Measurements from ENCODE around the gene TLE2. TPM values are rescaled to one million over a fixed set of nuclear protein-coding genes. Genes with fewer than 3 reads are reported as not detected.

TLE2 gene
- total RNA-seq, 1 donor = 1.7 TPM

- H3K4me3 ChIP-seq (ENCODE audit: low read depth, low read length) = peak overlapping the region; percentile 67
- DNase-seq (ENCODE audit: low read depth) = peak; percentile 100
Measured at GRCh38 chr19:3035542-3036118, 6.5 kb upstream of the TLE2 start.

GRCh38 chr19:3034656-3035541 lies 5.8 kb upstream of the TLE2 start:
- peak; percentile 77 for DNase-seq (ENCODE audit: low read depth)
- TF ChIP-seq, protein P1, sequence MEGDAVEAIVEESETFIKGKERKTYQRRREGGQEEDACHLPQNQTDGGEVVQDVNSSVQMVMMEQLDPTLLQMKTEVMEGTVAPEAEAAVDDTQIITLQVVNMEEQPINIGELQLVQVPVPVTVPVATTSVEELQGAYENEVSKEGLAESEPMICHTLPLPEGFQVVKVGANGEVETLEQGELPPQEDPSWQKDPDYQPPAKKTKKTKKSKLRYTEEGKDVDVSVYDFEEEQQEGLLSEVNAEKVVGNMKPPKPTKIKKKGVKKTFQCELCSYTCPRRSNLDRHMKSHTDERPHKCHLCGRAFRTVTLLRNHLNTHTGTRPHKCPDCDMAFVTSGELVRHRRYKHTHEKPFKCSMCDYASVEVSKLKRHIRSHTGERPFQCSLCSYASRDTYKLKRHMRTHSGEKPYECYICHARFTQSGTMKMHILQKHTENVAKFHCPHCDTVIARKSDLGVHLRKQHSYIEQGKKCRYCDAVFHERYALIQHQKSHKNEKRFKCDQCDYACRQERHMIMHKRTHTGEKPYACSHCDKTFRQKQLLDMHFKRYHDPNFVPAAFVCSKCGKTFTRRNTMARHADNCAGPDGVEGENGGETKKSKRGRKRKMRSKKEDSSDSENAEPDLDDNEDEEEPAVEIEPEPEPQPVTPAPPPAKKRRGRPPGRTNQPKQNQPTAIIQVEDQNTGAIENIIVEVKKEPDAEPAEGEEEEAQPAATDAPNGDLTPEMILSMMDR (IDR thresholded peaks at IDR 0.05; ENCODE audit: insufficient read depth, low read depth, low read length) = no peak
- H3K4me3 ChIP-seq (ENCODE audit: low read depth, low read length) = peak overlapping the region; percentile 64

More at GRCh38 chr19:3035542-3036118, 6.5 kb upstream of the TLE2 start:
- TF ChIP-seq, protein P1 (IDR thresholded peaks at IDR 0.05; ENCODE audit: insufficient read depth, low read depth, low read length) = no peak

- no peak overlapping the region for H3K4me3 ChIP-seq (ENCODE audit: low read depth, low read length)
- TF ChIP-seq, protein P1 (IDR thresholded peaks at IDR 0.05; ENCODE audit: insufficient read depth, low read depth, low read length) = no peak
- DNase-seq (ENCODE audit: low read depth) = no peak
Measured at GRCh38 chr19:3034406-3034655, 5.3 kb upstream of the TLE2 start.

GRCh38 chr19:3033595-3034405 lies 4.7 kb upstream of the TLE2 start:
- no peak for DNase-seq (ENCODE audit: low read depth)
- H3K4me3 ChIP-seq (ENCODE audit: low read depth, low read length) = no peak overlapping the region
- TF ChIP-seq, protein P1 (IDR thresholded peaks at IDR 0.05; ENCODE audit: insufficient read depth, low read depth, low read length) = no peak

DNA sequence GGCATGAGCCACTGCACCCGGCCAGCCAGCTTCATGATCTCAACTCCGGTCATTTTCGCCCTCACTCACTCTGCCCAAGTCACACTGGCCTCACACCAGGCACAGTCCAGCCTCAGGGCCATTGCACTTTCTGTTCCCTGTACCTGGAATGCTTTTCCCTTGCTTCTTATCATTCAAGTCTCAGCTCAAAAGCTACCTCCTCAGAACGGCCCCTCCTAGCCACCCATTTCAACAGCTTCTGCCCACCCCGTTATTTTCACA lies 2.5 kb upstream of the TLE2 start:
- H3K4me3 ChIP-seq (ENCODE audit: low read depth, low read length) = no peak overlapping the region
- TF ChIP-seq, protein P1 (IDR thresholded peaks at IDR 0.05; ENCODE audit: insufficient read depth, low read depth, low read length) = no peak
- DNase-seq (ENCODE audit: low read depth) = no peak

DNA sequence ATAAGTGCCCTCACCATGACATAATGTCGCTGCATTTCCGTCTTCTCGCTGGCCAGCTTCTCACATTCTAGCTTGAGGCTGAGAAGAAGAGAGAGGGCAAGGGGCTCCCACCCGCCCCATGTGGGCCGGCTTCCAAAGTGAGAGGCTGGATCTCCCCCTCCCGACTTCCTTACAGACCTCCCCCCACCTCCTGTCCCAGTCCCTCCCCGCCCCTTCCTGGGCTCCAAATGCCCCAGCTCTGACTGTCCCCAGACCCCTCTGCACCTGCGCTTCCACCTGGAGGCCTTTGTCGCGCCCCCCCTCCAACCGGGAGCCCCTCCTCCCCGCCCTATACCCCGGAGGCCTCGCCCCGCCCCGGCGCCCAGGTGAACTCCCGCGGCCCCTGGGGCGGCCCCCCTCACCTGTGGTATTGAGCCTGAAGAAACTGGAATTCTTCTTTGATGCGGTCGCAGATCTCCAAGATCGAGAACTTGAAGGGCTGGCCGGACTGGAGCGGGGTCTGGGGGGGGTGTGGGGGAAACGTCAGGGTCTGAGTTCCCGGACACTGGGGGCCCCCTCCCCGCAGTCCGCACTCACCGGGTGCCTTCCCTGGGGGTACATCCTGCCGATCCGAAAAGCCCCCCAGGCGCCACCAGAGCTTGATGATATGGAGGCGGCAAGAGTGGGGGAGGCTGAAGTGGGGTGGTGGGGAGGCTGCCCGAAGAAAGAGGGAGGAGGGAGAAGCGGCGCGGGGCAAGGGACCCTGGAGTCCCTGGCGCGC lies 595 bp downstream of the TLE2 start:
- peak overlapping the region; percentile 68 for H3K4me3 ChIP-seq (ENCODE audit: low read depth, low read length)
- TF ChIP-seq, protein P1 (IDR thresholded peaks at IDR 0.05; ENCODE audit: insufficient read depth, low read depth, low read length) = no peak
- no peak for DNase-seq (ENCODE audit: low read depth)

All from fibroblast of villous mesenchyme (primary cell).